ENCODE results near the gene CLEC4G.

CLEC4G gene

GRCh38 chr19:7722231-7722651, 9.7 kb downstream of the CLEC4G start:
- no peak for TF ChIP-seq GABPA (IDR thresholded peaks at IDR 0.05; ENCODE audit: low read depth)
- TF ChIP-seq REST (IDR thresholded peaks at IDR 0.05; ENCODE audit: insufficient replicate concordance, low read depth), result no peak
- no peak for TF ChIP-seq SPI1 (IDR thresholded peaks at IDR 0.05; ENCODE audit: borderline replicate concordance, low read depth)
- no peak for TF ChIP-seq POLR2AphosphoS5 (IDR thresholded peaks at IDR 0.05; ENCODE audit: low read depth)
- no peak for DNase-seq (ENCODE audit: low read depth in 1 of 2, low spot score in 1 of 2)
- no peak overlapping the region for H3K27ac ChIP-seq (replicated peaks)

GRCh38 chr19:7720351-7720750, 11.6 kb downstream of the CLEC4G start:
- H3K27ac ChIP-seq (replicated peaks), result no peak overlapping the region
- no peaks in the 10 kb centered on the region for H3K27me3 ChIP-seq (ENCODE audit: insufficient read depth, poor library complexity, severe bottlenecking)
- no peak for TF ChIP-seq REST (IDR thresholded peaks at IDR 0.05; ENCODE audit: insufficient replicate concordance, low read depth)
- no peak for TF ChIP-seq SPI1 (IDR thresholded peaks at IDR 0.05; ENCODE audit: borderline replicate concordance, low read depth)
- TF ChIP-seq CTCF (IDR thresholded peaks at IDR 0.05; ENCODE audit: insufficient read depth, low read length), result no peak
- TF ChIP-seq GABPA (IDR thresholded peaks at IDR 0.05; ENCODE audit: low read depth), result no peak
- no peak for TF ChIP-seq POLR2AphosphoS5 (IDR thresholded peaks at IDR 0.05; ENCODE audit: low read depth)
- no peak for DNase-seq (ENCODE audit: low read depth in 1 of 2, low spot score in 1 of 2)
- H3K4me3 ChIP-seq (replicated peaks; ENCODE audit: insufficient read depth, low read length), result no peak overlapping the region

More at GRCh38 chr19:7722231-7722651, 9.7 kb downstream of the CLEC4G start:
- no peaks in the 10 kb centered on the region for H3K27me3 ChIP-seq (ENCODE audit: insufficient read depth, poor library complexity, severe bottlenecking)
- no peak overlapping the region for H3K4me3 ChIP-seq (replicated peaks; ENCODE audit: insufficient read depth, low read length)

- Histone ChIP-seq H3K27ac (replicated peaks) (no peak overlapping the region), H3K4me3 (replicated peaks; ENCODE audit: insufficient read depth, low read length) (no peak overlapping the region), H3K27me3 (ENCODE audit: insufficient read depth, poor library complexity, severe bottlenecking) (no peaks in the 10 kb centered on the region)
- no peak for TF ChIP-seq CTCF (IDR thresholded peaks at IDR 0.05; ENCODE audit: insufficient read depth, low read length)
- TF ChIP-seq POLR2AphosphoS5 (IDR thresholded peaks at IDR 0.05; ENCODE audit: low read depth), result no peak
- no peak for DNase-seq (ENCODE audit: low read depth in 1 of 2, low spot score in 1 of 2)
Observed at GRCh38 chr19:7718668-7719067, 13.2 kb downstream of the CLEC4G start.

- H3K27ac ChIP-seq (replicated peaks), result no peak overlapping the region; the same call in 1 of the 2 replicates
- TF ChIP-seq REST (IDR thresholded peaks at IDR 0.05; ENCODE audit: insufficient replicate concordance, low read depth), result no peak
- TF ChIP-seq POLR2AphosphoS5 (IDR thresholded peaks at IDR 0.05; ENCODE audit: low read depth), result no peak
- no peak for TF ChIP-seq SPI1 (IDR thresholded peaks at IDR 0.05; ENCODE audit: borderline replicate concordance, low read depth)
- TF ChIP-seq GABPA (IDR thresholded peaks at IDR 0.05; ENCODE audit: low read depth), result no peak
- no peak for TF ChIP-seq CTCF (IDR thresholded peaks at IDR 0.05; ENCODE audit: insufficient read depth, low read length)
Observed at GRCh38 chr19:7716762-7717161, 15.1 kb downstream of the CLEC4G start.

More at GRCh38 chr19:7716762-7717161, 15.1 kb downstream of the CLEC4G start:
- H3K27me3 ChIP-seq (ENCODE audit: insufficient read depth, poor library complexity, severe bottlenecking), result no peaks in the 10 kb centered on the region
- no peak overlapping the region for H3K4me3 ChIP-seq (replicated peaks; ENCODE audit: insufficient read depth, low read length)
- DNase-seq (ENCODE audit: low read depth in 1 of 2, low spot score in 1 of 2), result no peak

Data from HL-60 (cell line).